NCI-H345 (cell line): Measurements from ENCODE around the gene COMMD2.

Source experiments
- DNase-seq: peaks from one replicate; lab custom pipeline; 2025; lab: John Stamatoyannopoulos, UW

Gene COMMD2

DNA sequence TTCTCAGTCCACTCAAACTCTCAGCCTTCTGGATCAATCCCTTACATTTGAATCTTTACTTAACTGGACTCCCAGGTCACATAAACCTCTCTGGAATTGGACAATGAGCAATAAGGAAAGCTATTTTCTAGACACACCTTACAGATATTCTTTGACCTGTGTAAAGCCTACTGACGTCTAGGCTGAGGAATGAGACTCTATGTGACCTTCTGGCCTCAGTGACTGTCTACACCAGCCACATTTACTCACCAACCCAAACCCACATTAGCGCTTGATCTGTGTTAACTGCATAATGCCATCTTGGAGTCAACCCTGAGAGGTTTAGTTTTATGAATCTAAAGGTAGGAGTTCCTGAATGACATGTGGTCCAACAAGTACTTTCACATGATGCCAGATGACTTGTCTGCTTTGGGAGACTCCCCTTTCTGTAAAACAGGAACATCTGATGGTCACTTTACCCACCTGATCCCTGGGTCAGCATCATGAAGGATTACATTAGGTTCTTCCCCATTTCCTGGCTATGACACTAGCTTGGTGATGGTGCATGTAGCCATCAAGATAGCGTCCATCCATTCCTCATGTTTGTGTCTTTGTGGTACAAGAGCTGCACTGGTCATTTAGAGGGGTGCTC lies 11.4 kb upstream of the COMMD2 start:
- no peak for DNase-seq

DNA sequence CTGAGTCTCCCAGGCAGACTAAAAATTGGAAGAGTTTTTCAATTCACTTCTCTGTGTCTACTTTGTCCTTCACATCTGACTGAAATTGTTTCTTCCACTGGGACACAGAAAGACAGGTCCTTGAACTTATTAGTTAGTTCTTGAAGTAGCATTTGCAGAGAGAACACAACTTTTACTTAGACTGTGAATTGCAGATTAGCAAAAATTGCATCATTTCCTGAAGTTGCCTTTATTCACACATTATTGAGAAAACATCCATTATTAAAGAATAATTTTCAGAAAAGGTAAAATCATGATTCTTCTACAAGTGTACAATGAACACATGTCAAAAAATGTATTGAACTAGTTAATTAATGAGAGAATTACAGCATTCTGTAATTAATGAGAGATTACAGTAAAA lies 1.4 kb upstream of the COMMD2 start:
- DNase-seq, result no peak

DNA sequence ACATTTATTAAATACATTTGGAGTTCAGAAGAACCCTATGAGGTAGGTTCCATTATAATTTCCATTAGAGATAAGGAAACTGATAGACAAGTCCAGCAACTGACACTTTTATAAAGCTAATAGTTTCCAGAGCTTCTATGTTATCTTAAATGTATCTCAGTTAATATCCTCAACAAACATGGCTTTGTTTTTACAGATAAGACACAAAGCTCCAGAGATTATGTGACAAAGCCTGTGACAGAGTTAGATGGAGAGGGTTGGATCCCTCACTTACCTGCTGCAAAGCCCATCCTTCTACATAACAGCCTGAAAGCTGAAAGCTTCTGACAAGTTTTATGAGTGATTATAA lies 473 bp upstream of the COMMD2 start:
- no peak for DNase-seq

DNA sequence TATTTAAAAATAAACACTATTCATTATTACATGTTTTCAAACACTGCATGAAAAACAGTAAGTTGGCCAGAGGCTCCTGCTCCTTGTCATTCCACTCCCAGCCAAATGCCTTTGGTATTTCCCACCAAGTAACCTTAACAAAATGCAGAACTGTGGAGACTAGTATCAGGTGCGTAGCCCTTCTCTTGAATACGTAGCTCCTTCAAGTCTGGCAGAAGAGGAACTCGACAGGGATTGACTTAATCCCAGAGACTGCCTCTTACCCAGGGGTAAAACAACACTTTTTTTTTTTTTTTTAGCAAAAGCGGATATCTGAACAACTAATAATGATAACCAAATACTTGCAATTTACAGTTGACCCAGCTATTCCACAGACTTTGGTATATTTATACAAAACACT lies 738 bp downstream of the COMMD2 start:
- DNase-seq, result no peak

DNA sequence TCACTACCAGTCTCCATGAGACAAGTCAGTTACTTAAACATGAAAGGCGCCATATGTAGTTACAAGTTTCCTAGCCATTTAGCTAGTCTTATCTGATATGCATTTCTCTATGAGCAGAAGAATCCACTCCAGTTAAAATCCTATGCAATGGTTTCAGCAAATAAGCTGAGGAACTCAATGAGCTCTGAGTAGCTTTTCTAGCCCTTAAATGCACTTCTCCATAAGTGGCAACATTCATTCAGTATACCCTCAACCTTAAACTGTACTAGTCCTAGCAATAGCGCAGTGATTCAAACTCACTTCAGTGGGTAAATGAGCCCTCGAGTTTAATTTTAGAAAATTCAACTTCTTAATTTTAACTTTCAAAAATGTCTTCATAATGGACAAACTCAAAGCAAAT lies 7.7 kb downstream of the COMMD2 start:
- DNase-seq, result no peak

DNA sequence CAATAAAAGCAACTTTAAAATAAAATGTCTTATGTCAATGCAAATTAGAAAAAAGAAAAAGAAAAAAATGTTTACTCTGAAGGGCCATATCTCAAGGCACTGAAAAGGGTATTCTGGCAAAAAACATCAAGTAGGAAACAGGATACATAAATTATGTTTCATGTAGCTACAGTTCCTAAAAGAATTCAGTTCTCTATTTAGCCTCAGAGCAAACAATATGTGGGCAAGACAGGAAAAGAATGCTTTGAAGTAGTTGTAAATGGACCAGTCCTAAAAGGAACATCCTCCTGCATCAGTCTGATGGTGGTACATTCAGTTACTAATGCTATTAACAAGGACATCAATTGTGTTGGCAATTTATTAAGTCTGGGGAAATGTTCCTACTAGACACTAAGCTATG lies 8.1 kb downstream of the COMMD2 start:
- DNase-seq, result no peak

DNA sequence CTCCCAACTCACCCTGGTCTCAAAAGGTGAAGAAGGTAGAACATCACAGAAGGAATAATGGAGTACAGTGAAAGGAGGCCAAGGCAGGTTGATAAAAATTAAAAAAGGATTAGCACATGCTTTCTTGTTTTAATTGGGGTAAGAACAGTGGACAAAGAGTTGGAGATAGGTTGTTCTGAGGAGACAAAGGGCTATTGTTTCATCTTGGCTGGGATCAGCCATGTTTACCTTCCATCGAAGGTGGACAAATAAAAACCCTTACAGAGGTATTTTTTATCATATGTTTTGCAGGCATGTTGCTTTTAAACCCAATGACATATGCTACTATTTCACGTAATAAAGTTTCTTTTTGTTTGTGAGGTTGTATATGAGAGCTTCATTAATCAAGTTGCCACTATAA lies 12.9 kb downstream of the COMMD2 start:
- no peak for DNase-seq

DNA sequence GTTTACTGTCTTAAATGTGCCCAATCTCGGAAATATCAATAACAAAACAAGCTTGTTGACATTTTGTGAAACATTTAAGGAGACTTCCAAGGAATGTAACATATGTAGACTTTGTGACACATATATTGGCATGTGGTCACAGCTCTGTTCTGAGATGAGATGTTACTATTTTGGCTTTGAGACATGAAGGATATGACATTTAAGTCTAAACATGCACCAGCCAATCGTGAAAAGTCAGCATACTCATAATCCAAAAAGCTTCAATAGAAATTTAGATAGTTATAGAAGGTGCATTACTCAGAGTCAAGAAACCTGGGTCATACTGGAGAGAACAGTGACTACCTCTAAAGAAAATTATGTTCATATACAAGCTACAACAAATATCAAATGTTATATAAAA lies 13.4 kb downstream of the COMMD2 start:
- DNase-seq, result no peak

DNA sequence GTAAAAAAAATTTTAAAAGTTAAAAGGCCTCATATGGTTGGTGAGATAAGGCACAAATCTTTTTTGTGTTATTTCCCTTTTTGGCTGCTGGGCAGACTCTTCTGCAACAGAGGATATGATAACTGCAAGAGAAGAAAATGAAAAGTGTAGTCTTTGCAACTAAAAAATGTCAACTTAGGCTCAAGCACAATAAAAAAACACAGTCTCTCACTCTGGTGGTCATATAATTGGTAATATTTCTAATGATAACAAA lies 15.4 kb downstream of the COMMD2 start:
- DNase-seq, result no peak

DNA sequence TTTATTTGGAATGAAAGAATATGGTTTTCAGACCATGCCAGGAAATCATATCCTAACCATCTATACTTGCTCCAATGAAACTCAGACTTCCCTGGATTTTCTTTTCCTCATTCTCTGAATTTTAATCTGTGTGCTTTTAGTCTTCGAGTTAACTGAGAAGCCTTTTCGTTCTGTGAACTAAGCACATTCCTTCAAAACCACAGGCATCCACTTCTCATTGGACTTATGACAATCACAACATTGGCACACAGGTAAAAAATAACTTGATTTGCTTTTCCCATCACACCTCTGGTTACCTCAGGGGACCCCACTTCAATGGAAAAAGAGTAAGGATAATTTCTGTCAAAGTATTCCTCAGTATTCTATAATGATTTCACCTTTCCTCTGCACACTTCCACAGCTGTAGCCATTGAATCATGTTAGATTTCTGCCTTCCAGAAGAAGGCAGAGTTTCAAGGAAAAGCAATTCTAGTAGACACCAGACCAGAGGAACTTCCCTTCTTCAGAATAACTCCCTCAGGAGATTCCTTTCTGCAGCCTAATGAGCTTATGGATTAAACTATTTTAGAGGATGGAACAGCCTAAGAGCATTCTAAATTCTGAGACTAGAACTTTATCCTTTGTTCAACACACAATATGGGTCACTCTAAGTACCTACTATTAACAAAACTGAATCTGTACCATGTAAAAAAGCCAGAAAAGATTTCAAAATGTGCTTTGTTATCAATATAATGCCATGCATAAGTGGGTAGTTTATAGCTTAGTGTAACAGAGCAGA lies 15.9 kb downstream of the COMMD2 start:
- no peak for DNase-seq

DNA sequence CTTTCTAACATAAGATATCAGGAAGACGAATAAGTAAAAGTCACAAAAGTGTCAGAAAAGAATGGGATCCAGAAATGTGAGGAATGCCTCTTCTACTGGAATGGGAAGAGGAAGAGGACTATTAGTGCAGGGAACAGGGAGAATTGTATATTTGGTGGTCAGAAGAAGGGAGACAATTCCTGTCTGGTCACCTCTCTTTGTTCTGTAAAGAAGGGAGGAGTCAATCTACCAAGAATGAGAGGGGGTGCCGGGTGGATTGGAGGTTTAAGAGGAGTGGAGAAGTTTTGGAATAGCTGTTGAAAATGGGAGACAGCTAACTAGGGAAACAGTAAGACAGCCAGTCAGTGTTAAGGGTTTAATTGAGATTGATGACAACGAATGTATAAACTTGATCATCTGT lies 20.1 kb downstream of the COMMD2 start:
- DNase-seq, result no peak

DNA sequence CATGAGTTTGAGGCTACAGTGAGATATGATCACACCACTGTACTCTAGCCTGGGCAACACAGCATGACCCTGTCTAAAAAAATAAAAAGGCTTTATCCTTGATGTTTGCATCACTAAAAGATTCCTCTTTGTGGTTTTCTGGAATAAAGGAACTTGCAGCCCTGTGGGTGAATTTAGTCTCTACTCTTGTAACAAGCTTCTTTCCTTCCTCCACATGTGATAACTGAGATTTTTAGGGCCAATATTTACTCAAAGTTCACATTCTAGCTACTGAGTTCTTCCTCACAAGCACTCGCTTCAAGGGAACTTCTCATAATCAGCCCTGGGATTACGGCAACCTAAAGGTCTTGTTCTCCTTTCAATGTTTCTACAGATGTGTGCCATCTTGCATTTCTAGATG lies 24.6 kb downstream of the COMMD2 start:
- DNase-seq, result no peak

DNA sequence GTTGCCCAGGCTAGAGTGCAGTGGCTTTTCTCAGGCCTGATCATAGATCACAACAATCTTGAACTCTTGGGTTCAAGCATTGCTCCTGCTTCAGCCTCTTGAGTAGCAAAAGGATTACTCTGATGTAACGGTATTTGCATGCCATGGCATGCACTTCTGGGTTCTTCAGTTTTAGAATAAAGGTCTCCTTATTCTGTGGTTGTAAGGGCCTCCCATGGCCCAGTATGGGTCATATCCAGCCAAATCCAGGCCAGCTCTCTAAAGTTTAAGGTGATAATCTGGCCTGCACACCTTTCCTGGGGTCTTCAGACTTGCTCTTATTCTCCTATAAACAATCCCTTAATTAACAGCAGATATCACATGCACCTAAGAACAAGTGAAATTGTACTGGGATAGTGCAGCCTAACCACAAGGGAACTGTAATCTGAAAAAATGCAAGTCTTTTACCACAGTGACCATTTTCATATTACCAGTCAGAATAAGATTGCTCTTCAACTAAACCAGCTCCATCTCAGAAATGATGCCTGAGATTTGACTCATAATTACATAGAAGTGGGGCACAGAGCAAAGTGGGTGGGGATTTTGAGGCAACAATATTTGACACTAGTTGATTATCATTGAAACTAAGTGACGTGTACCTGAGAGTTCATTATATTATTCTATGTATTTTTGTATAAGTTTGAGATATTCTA lies 25.4 kb downstream of the COMMD2 start:
- DNase-seq, result no peak

DNA sequence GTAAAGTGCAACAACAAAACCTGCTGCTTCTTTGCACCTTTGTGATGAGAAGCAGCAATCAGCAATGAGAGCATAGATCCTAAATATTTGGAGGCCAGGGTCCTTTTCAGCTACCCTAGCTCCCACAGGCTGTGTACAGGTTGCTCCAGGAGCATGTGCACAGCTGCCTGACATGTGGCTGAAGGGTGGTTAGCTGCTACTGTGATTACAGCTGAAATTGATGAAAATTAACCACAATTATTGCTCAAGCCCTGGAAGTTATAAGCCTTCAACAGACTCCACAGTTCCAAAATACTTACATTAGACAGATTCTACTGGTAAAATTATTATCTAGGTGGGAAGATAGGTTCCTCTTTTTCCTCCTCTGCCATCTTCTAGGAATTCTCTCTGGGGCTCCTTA lies 28.5 kb downstream of the COMMD2 start:
- DNase-seq, result no peak

DNA sequence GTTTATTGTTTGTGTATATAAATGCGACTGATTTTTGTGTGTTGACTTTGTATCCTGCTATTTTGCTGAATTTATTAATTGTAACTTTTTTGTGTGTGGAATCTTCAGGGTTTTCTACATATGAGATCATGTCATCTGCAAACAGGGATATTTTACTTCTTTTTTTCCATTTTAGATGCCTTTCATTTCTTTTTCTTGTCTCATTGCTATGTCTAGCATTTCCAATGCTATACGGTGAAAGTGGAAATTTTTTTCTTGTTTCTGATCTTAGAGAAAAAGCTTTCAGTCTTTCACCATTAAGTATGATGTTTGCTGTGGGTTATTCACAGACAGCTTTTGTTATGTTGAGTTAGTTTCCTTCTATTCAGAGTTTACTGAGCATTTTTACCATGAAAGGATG lies 31.4 kb downstream of the COMMD2 start:
- no peak for DNase-seq

DNA sequence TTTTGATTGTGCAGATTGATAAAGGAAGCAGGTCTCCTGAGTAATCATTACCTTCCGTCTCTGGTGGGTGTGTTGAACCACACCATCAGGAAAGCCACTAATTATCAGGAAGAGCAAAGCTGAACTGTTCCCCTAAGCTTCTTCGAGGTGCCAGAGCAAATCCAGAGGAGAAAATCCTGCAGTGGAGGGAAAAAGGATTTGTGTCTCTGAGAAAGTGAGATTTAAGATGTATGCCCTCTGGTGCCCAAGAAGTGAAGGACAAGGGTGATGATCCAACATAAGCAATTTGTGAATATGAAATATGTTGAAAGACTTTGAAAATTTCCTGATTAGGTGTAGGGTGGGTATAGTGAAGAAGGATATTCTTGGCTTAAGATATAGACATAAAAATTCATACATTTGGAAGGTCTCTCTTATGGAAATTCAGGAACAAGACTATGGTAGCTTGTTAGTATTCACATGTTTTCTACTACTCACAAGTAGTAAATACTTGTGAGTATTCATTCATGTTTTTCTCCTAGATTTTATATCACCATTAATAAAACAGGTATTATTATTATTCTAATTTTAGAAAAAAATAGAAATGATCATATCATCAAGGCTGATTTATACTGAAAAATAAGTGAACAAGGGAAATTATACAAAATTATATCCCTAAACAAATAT lies 34.8 kb downstream of the COMMD2 start:
- peak; percentile 25 for DNase-seq

DNA sequence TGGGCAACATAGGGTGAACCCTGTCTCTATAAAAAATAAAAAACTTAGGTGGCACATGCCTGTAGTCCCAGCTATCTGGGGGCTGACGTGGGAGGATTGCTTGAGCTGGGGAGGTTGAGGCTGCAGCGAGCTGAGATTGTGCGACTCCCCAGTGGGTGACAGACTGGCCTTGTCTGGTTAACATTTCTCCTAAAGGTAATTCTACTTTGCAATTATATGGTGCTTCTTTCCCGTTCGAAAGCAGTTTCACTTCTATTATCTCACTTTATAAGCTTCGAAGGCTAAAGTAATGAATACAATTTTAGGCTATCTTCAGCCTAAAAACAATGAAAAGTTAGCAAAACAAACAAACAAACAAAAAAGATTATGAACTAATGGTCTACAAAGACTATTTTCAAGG lies 35.3 kb downstream of the COMMD2 start:
- no peak for DNase-seq

DNA sequence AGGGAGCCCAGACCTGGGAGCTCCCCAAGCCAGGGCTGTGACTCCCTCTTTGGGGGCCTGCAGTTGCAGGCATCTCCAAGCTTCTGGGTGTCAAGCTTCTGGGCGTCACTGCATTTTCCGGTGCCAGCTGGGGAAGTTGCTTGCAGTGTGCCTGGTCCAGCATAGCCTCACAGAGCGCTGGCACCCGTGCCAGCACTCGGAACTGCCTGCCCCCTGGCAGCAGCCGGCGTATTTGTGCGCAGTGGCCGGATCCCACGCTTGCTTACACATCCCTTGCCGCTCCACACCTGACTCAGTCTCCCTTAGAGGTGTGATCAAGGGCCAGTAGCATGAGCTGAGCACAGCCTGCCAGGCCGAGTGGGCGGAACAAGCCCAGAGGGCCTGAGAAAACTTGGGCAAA lies 37.0 kb downstream of the COMMD2 start:
- DNase-seq, result no peak

DNA sequence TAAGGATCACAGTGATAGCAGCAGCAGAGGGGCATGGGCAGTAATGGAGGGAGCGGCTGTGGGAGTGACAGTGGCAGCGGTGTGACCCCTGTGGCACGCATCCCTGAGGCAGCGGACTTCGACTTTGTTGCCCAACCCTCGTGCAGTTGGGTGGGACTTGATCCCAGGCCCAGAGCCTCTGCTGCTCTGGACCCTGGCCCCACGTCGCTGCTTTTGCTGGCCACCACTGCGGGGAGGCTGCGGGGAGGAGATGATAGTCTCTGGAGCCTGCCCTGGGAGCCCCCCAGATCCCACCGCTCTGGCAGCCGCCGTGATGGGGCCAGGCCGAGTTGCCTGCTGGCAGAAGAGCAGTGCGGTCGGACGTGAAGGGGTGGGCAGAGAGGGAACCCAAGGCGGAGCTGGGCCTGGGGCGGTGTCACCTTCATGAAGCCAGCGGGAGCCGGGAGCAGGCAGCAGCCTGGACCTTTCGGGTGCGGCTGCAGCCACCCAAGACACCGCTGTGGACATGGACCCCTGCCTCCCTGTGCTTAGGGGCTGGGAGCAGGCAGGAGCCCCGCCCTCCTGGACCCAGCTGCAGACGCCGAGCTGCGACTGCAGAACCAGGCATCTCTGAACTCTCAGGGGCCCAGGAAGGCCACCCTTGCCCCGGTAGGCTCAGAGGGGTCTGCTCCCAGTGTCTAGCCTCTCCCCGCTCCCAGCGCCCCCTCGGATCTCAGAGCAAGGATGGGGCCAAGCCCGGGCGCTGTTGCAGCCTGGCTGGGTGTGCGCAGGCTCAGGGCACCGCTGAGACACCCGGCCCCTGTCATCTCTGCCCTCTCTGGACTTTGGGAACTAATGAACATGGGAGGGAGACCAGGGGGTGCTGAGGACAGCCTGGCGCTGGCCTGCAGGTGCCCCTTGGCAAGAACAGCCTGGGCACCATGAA lies 38.3 kb downstream of the COMMD2 start:
- DNase-seq, result no peak

DNA sequence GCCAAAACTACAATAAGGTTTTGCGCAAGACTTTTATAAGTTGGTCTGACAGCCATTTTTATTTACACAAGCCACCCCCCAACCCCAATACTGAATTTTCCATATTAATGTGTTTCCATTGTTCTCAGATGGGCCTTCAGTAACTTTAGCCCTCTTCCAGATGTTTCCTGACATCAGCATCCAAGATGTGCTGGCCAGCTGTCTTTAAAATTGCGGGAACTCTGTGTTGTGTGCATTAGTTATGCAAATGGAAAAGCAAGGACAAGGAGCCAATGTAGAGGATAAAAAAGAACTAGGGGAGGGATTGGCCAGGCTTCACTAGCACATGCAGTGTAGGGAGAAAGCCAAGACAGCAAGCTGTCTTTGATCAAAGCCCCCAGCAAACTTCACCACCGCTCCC lies 45.4 kb downstream of the COMMD2 start:
- DNase-seq, result no peak

DNA sequence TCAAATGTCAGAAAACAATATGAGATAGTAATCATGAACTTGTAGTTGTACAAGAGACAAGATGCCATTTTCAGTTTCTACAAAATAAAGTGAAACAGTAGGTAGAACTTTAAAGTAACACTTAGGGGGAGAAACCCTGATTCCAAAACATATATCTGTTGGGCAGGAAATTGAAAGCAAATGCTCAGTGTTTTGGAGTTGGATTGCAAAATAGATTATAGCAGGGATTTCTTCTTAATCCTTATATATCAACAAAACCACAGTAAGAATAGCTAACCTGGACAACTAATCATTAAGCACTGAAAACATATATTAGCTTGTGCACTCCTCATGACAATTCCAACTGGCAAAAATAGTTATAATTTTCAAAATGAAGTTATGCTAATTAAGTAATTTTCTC lies 46.9 kb downstream of the COMMD2 start:
- no peak for DNase-seq

DNA sequence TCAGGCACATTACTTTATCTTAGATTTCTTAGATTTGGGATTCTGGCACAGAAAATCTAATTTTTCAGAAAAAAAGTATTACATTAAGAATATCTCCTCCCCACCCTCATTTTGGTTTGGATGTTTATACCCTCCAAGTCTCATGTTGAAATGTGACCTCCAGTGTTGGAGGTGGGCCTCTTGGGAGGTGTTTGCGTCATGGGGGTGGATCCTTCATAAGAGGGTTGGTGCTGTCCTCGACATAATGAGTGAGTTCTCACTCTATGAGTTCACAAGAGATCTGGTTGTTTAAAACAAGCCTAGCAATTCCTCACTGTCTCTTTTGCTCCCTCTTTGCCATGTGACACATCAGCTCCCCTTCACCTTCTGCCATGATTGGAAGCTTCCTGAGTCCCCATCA lies 48.8 kb downstream of the COMMD2 start:
- DNase-seq, result no peak
